Stimulated activated CD4-positive, alpha-beta T cell treated with anti-CD3 and anti-CD28 coated beads, TNF-alpha, amount 100 ng/mL, for 24 hours (primary cell): Measurements from ENCODE around the gene CCL16.

Experiments used
- DNase-seq, 3 experiments: peaks; one replicate each; pipeline ENCODE4 v3.0.0-alpha.2; 2020; ENCODE audit warnings: low read depth in 3 of 3

Gene CCL16

DNA sequence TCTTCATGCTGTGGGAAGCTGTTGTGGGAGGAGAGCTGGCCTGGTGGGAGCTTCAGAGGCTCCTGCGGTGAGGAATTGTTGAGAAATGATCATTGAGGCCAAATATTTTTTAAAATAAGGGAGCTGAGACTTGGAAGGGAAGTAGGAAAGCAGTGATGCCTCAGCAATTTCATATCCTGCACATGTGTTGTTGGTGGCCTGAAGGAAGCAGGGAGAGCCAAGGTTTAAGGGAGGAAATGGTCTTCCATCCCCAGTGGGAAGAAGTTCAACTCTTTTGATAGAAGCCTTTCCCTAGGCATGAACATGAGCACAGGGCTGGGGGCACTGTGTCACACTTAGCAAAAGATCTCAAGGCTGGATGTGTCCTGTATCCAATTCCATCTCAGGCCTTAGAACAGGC lies 5.3 kb upstream of the CCL16 start, which contains the start of gene CCL14:
CCL14 (minus strand) TSS at position 87 of the 400 bp plus-strand sequence; CDS start at position 7, 80 bp downstream.
- no peak for DNase-seq

DNA sequence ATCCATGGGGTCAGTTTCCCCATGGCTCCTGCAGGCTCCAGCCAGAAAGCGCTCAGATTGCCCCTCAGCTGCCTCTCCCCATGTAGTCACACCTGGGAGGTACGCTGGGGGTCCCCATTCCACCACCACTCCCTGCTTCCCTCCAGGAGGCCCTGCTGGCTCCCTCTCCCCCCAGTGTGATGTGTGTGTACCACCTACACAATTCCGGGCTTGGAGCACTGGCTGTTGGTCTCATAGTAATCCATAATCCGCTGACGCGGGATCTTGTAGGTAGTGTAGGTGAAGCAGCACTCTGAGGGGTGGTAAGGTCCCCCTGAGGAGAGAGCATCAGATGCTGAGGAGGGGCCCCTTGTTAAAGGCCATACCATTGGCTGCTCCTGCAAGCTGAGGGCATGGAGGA lies 2.8 kb upstream of the CCL16 start:
- no peak for DNase-seq

DNA sequence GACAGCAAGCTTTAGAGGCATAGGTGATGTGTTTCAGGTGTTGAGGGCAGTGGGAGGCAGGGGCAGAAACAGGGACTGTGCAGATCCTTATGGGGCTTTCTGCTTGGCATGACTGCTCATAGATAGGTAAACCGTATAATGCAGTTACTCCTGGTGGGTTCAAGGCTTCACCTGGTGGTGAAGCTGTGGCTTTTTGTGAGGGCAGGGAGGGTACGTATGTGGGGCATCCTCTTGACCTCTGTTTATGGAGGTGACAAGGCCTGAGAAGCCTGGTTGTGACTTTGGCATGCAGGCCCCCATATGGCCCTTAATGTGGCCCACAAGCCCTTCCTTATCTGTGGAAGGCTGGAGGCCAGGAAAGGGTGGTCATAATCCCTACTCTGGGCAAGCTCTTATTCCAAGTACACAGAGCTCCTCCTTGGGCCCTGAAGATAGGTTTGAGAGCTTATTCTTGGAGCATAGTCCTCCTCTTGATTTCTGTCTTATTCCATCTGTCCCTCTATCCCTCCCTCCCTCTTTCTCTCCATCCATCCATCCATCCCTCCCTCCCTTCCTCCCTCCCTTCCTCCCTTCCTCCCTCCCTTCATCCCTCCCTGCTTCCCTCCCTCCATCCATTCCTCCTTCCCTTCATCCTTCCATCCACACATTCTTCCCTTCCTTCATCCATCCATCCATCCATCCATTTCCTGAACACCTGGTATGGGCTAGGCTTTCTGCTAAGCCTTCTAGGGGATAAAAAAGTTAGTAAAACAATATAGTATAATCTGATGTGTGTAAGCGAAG lies 1.3 kb upstream of the CCL16 start:
- DNase-seq = no peak

DNA sequence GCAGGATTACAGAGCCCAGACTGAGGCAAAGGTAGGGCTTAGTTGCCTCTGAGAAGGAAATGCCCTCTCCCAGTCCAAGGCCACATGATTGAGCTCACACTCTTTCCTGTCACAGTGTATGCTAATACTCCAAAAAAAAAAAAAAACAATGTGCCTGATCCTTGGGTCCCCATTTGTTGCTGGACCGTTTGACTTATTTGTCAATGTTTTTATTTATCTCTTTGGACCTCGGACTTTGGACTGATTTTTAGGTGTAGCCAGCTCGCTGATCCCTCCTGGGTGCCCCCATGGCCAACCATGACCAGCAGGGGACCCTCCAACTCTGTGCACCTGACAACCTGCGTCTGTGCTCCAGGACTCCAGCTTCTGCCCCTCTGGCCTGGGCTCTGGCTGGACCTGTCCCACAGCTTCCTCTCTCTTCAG lies 622 bp upstream of the CCL16 start:
- no peak for DNase-seq

GRCh38 chr17:35978346-35978745 lies 3.0 kb downstream of the CCL16 start:
- no peak for DNase-seq

- no peak for DNase-seq
Observed at GRCh38 chr17:35977509-35977908, 3.8 kb downstream of the CCL16 start.

DNA sequence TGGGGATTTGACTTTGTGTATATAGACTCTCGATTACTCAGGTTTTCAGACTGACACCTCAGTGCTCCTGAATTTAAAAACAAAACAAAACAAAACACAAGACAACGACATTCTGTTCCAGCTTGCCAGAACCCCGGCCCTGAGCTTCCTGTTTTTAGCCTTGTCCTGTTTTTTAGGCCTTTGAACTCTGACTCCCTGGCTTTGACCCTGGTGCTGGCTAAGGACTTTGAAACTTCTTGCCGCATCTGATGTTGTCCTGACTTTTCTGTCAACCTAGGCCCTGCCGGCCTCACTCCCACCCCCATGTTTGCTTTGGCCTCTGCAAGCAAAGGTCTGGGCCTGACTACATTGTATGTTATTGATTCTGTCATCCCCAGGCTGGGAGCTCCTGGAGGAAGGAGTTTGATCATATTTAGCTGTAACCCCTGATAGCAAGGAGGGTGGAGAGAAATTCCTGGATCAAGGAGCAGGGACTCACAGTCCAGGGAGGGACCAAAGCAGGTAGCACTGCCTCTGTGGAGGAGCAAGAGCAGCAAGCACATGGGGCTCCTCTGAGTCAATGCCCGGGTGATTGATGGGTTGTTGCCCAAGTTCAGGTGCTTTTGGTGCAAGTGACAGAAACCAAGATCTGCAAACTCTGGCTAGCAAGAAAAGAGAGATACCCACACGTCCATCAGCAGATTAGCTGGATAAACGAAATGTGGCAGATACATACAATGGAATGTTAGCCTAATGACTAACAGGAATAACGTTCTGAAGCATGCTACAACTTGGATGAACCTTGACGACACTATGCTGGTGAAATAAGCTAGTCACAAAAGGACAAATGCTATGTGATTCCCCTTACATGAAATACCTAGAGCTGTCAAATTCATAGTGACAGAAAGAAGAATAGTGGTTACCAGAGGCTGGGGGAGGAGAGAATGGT lies 7.7 kb downstream of the CCL16 start:
- DNase-seq = no peak

GRCh38 chr17:35972945-35973332 lies 8.4 kb downstream of the CCL16 start:
- DNase-seq = no peak

DNA sequence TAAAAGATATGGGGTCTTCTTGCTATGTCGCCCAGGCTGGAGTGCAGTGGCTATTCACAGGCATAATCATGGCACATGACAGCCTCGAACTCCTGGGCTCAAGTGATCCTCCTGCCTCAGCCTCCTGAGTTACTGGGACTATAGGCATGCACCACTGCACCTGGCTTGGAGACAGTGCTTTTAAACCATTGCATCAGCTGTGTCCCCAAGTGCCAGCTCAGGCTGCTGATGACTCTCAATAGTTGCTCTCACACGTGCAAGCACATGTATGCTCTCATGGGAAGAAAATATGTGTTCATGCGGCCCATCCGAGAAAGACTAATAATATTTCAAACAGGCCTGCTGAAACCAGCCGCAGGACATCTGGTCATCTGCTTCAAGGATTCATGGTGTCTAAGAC lies 8.8 kb downstream of the CCL16 start:
- no peak for DNase-seq

GRCh38 chr17:35972066-35972465 lies 9.2 kb downstream of the CCL16 start:
- no peak for DNase-seq

- DNase-seq = peak; percentile 31 to 61 (median 61)
Observed at GRCh38 chr17:35969558-35970380, 11.5 kb downstream of the CCL16 start.

GRCh38 chr17:35968520-35969054 lies 12.7 kb downstream of the CCL16 start:
- DNase-seq = no peak

GRCh38 chr17:35965272-35965671 lies 16.0 kb downstream of the CCL16 start:
- no peak for DNase-seq

DNA sequence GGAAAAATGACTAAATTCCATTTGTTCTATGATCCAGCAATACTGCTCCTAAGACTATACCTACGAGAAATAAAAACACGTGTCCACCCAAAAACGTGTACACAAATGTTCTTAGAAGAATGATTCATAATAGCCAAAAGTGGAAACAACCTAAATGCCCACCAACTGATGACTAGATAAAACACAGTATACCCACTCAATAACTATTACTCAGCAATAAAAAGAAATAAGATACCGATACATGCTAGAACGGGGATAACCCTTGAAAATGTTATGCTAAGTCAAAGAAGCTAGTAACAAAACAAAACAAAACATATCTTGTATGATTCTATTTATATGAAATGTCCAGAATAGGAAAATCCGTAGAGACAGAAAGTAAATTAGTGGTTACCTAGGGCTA lies 17.6 kb downstream of the CCL16 start:
- DNase-seq = no peak

GRCh38 chr17:35953720-35954119 lies 27.6 kb downstream of the CCL16 start:
- DNase-seq = no peak

GRCh38 chr17:35949401-35949800 lies 31.9 kb downstream of the CCL16 start:
- DNase-seq = no peak

GRCh38 chr17:35948092-35948491 lies 33.2 kb downstream of the CCL16 start:
- DNase-seq = no peak

GRCh38 chr17:35947156-35947585 lies 34.1 kb downstream of the CCL16 start:
- DNase-seq = peak in 2 of 3 experiments; percentile 21 to 42

GRCh38 chr17:35944151-35944550 lies 37.1 kb downstream of the CCL16 start:
- no peak for DNase-seq

- DNase-seq = no peak
Observed at GRCh38 chr17:35943537-35943936, 37.8 kb downstream of the CCL16 start, which contains the start of gene LYZL6. Gene LYZL6, minus strand, starts transcription at chr17:35943713. Its CDS starts 4,357 bp downstream, at chr17:35939356.

- no peak for DNase-seq
Observed at GRCh38 chr17:35942588-35943186, 38.6 kb downstream of the CCL16 start.
